Measurements from ENCODE around the gene PLEKHG3.

PLEKHG3 gene

GRCh38 chr14:64722842-64723447 is 18.7 kb downstream of the PLEKHG3 start:
- no peak overlapping the region for H3K4me3 ChIP-seq (ENCODE audit: low read length)

GRCh38 chr14:64723691-64724577 is 19.7 kb downstream of the PLEKHG3 start:
- no peak overlapping the region for H3K4me3 ChIP-seq (ENCODE audit: low read length)
- no peak for TF ChIP-seq ZNF274 (IDR thresholded peaks at IDR 0.05; ENCODE audit: low read depth, low read length)

More at GRCh38 chr14:64722842-64723447, 18.7 kb downstream of the PLEKHG3 start:
- no peak for TF ChIP-seq ZNF274 (IDR thresholded peaks at IDR 0.05; ENCODE audit: low read depth, low read length)

- H3K4me3 ChIP-seq (ENCODE audit: low read length) = no peak overlapping the region
- TF ChIP-seq ZNF274 (IDR thresholded peaks at IDR 0.05; ENCODE audit: low read depth, low read length) = no peak
Measured at GRCh38 chr14:64724578-64724930, 20.3 kb downstream of the PLEKHG3 start.

GRCh38 chr14:64725261-64725815 is 21.1 kb downstream of the PLEKHG3 start:
- no peak overlapping the region for H3K4me3 ChIP-seq (ENCODE audit: low read length)
- TF ChIP-seq ZNF274 (IDR thresholded peaks at IDR 0.05; ENCODE audit: low read depth, low read length) = no peak

GRCh38 chr14:64725879-64726584 is 21.8 kb downstream of the PLEKHG3 start:
- no peak overlapping the region for H3K4me3 ChIP-seq (ENCODE audit: low read length)
- no peak for TF ChIP-seq ZNF274 (IDR thresholded peaks at IDR 0.05; ENCODE audit: low read depth, low read length)

GRCh38 chr14:64726585-64726890 is 22.3 kb downstream of the PLEKHG3 start:
- no peak for TF ChIP-seq ZNF274 (IDR thresholded peaks at IDR 0.05; ENCODE audit: low read depth, low read length)
- H3K4me3 ChIP-seq (ENCODE audit: low read length) = no peak overlapping the region

GRCh38 chr14:64727551-64728071 is 23.4 kb downstream of the PLEKHG3 start:
- TF ChIP-seq ZNF274 (IDR thresholded peaks at IDR 0.05; ENCODE audit: low read depth, low read length) = no peak
- H3K4me3 ChIP-seq (ENCODE audit: low read length) = no peak overlapping the region

GRCh38 chr14:64728106-64728505 is 23.9 kb downstream of the PLEKHG3 start:
- H3K4me3 ChIP-seq (ENCODE audit: low read length) = no peak overlapping the region
- TF ChIP-seq ZNF274 (IDR thresholded peaks at IDR 0.05; ENCODE audit: low read depth, low read length) = no peak

GRCh38 chr14:64728856-64729255 is 24.6 kb downstream of the PLEKHG3 start:
- no peak overlapping the region for H3K4me3 ChIP-seq (ENCODE audit: low read length)
- TF ChIP-seq ZNF274 (IDR thresholded peaks at IDR 0.05; ENCODE audit: low read depth, low read length) = no peak

- no peak overlapping the region for H3K4me3 ChIP-seq (ENCODE audit: low read length)
- TF ChIP-seq ZNF274 (IDR thresholded peaks at IDR 0.05; ENCODE audit: low read depth, low read length) = no peak
Measured at GRCh38 chr14:64729386-64730060, 25.3 kb downstream of the PLEKHG3 start.

GRCh38 chr14:64730061-64730440 is 25.8 kb downstream of the PLEKHG3 start:
- H3K4me3 ChIP-seq (ENCODE audit: low read length) = no peak overlapping the region
- TF ChIP-seq ZNF274 (IDR thresholded peaks at IDR 0.05; ENCODE audit: low read depth, low read length) = no peak

- no peak overlapping the region for H3K4me3 ChIP-seq (ENCODE audit: low read length)
- no peak for TF ChIP-seq ZNF274 (IDR thresholded peaks at IDR 0.05; ENCODE audit: low read depth, low read length)
Measured at GRCh38 chr14:64730681-64731080, 26.5 kb downstream of the PLEKHG3 start.

GRCh38 chr14:64731141-64731581 is 26.9 kb downstream of the PLEKHG3 start:
- no peak for TF ChIP-seq ZNF274 (IDR thresholded peaks at IDR 0.05; ENCODE audit: low read depth, low read length)
- H3K4me3 ChIP-seq (ENCODE audit: low read length) = no peak overlapping the region

- no peak overlapping the region for H3K4me3 ChIP-seq (ENCODE audit: low read length)
- no peak for TF ChIP-seq ZNF274 (IDR thresholded peaks at IDR 0.05; ENCODE audit: low read depth, low read length)
Measured at GRCh38 chr14:64732066-64732465, 27.8 kb downstream of the PLEKHG3 start.

Data from GM08714 (cell line).